IMR-90 (cell line): Measurements from ENCODE around the gene ATPAF2. TPM values are rescaled to one million over a fixed set of nuclear protein-coding genes. Genes with fewer than 3 reads are reported as not detected.

Experiments
- ATAC-seq: fragments of 200-7000 bp; cut with Tn5 transposase; 2 replicates; pipeline ENCODE4 v1.9.1; 2020; ENCODE audit warnings: low read depth, mild to moderate bottlenecking, moderate library complexity
- BruUV-seq: library from RNA; stranded (reverse); fragments of 400-500 nt; replicated peaks from 2 replicates; lab custom pipeline; 2021; lab: Mats Ljungman, UMichigan
- CTCF ChIA-PET: fragments of 300-600 bp; formaldehyde crosslinking; extraction: SDS; loops from one replicate; lab custom pipeline; 2021; ENCODE audit warnings: antibody characterized with exemption; lab: Yijun Ruan, JAX
- POLR2A ChIA-PET: fragments of 300-600 bp; sonication (Branson Sonifier 250); formaldehyde crosslinking; loops from one replicate; lab custom pipeline; 2022; ENCODE audit warnings: antibody characterized with exemption; ENCODE audit not compliant: unreplicated experiment; lab: Charles Lee
- DNase-seq: peaks from one replicate; pipeline ENCODE4 v3.0.0; 2013
- H2AFZ ChIP-seq: replicated peaks from 2 replicates; pipeline ENCODE3; 2013; ENCODE audit warnings: low read length, mild to moderate bottlenecking; ENCODE audit not compliant: poor library complexity
- H2AK5ac ChIP-seq: 2 replicates; pipeline ENCODE4 v1.6.1; 2013; ENCODE audit warnings: low read depth, low read length, inconsistent platforms
- H2AK9ac ChIP-seq: replicated peaks from 2 replicates; pipeline ENCODE3; 2013; ENCODE audit warnings: mild to moderate bottlenecking, low read depth, low read length, moderate library complexity; ENCODE audit not compliant: poor library complexity
- H2BK120ac ChIP-seq: 2 replicates; pipeline ENCODE4 v1.6.1; 2013; ENCODE audit warnings: low read depth, low read length, inconsistent platforms
- H2BK15ac ChIP-seq: 3 replicates; pipeline ENCODE4 v1.6.1; 2013; ENCODE audit warnings: low read depth, low read length, inconsistent platforms
- H2BK20ac ChIP-seq: 2 replicates; pipeline ENCODE4 v1.6.1; 2013; ENCODE audit warnings: low read depth, mild to moderate bottlenecking, inconsistent platforms, low read length, moderate library complexity
- H2BK5ac ChIP-seq: 2 replicates; pipeline ENCODE4 v1.6.1; 2013; ENCODE audit warnings: mild to moderate bottlenecking, low read depth, low read length, inconsistent platforms; ENCODE audit not compliant: poor library complexity, severe bottlenecking
- H3K14ac ChIP-seq: replicated peaks from 2 replicates; pipeline ENCODE4 v1.6.1; 2013; ENCODE audit warnings: low read depth, low read length, inconsistent platforms
- H3K18ac ChIP-seq: 2 replicates; pipeline ENCODE4 v1.6.1; 2013; ENCODE audit warnings: low read depth, low read length, control low read depth
- H3K23ac ChIP-seq: 2 replicates; pipeline ENCODE4 v1.6.1; 2013; ENCODE audit warnings: low read depth, low read length, inconsistent platforms
- H3K27ac ChIP-seq: 2 replicates; pipeline ENCODE4 v1.5.1; 2013; ENCODE audit warnings: mild to moderate bottlenecking, control low read depth, low read length; ENCODE audit not compliant: insufficient read depth
- H3K27me3 ChIP-seq: 2 replicates; pipeline ENCODE4 v1.6.1; 2013; ENCODE audit warnings: low read length; ENCODE audit not compliant: control insufficient read depth, insufficient read depth
- H3K36me3 ChIP-seq: 2 replicates; pipeline ENCODE4 v1.6.1; 2013; ENCODE audit warnings: low read length, mixed read lengths; ENCODE audit not compliant: control insufficient read depth, insufficient read depth
- H3K4ac ChIP-seq: 2 replicates; pipeline ENCODE4 v1.6.1; 2013; ENCODE audit warnings: low read depth, low read length, inconsistent platforms
- H3K4me1 ChIP-seq: 2 replicates; pipeline ENCODE4 v1.6.1; 2013; ENCODE audit warnings: low read length, mixed read lengths; ENCODE audit not compliant: control insufficient read depth, insufficient read depth
- H3K4me2 ChIP-seq: 2 replicates; pipeline ENCODE4 v1.6.1; 2013; ENCODE audit warnings: low read depth, mild to moderate bottlenecking, control low read depth, low read length, moderate library complexity
- H3K4me3 ChIP-seq: 2 replicates; pipeline ENCODE4 v1.5.1; 2013; ENCODE audit warnings: low read depth, mild to moderate bottlenecking, control low read depth, low read length, moderate library complexity; ENCODE audit not compliant: insufficient read depth
- H3K56ac ChIP-seq: 2 replicates; pipeline ENCODE4 v1.6.1; 2013; ENCODE audit warnings: low read length, inconsistent platforms; ENCODE audit not compliant: insufficient read depth; ENCODE audit errors: extremely low read depth
- H3K79me1 ChIP-seq, 2 experiments: 2 replicates each; pipeline ENCODE4 v1.6.1; 2013; ENCODE audit warnings: low read length in 2 of 2, inconsistent platforms in 1 of 2, low read depth in 1 of 2
- H3K9ac ChIP-seq: 2 replicates; pipeline ENCODE4 v1.6.1; 2013; ENCODE audit warnings: low read depth, low read length, control low read depth
- H3K9me1 ChIP-seq: 2 replicates; pipeline ENCODE4 v1.6.1; 2013; ENCODE audit warnings: low read length, inconsistent platforms; ENCODE audit not compliant: insufficient read depth
- H3K9me3 ChIP-seq: 2 replicates; pipeline ENCODE4 v1.6.1; 2013; ENCODE audit warnings: low read length; ENCODE audit not compliant: control insufficient read depth, insufficient read depth
- H4K20me1 ChIP-seq: 2 replicates; pipeline ENCODE4 v1.6.1; 2013; ENCODE audit warnings: low read length, inconsistent platforms; ENCODE audit not compliant: insufficient read depth
- H4K5ac ChIP-seq: 2 replicates; pipeline ENCODE4 v1.6.1; 2013; ENCODE audit warnings: mild to moderate bottlenecking, low read depth, low read length, control low read depth
- H4K8ac ChIP-seq, 2 experiments: 2 replicates each; pipeline ENCODE4 v1.6.1; 2013; ENCODE audit warnings: low read depth in 2 of 2, low read length in 2 of 2, control low read depth in 1 of 2, inconsistent platforms in 1 of 2
- H4K91ac ChIP-seq: 2 replicates; pipeline ENCODE4 v1.6.1; 2013; ENCODE audit warnings: low read depth, low read length, inconsistent platforms; ENCODE audit not compliant: insufficient read depth
- BHLHE40 ChIP-seq: fragments of 150-350 bp; IDR thresholded peaks from 2 replicates; pipeline ENCODE4 v1.6.1; 2016; ENCODE audit warnings: mild to moderate bottlenecking, low read depth, low read length
- FOS ChIP-seq: fragments of 150-350 bp; IDR thresholded peaks from 2 replicates; pipeline ENCODE4 v1.6.1; 2016; ENCODE audit warnings: low read depth, low read length
- MAFK ChIP-seq: IDR thresholded peaks from 2 replicates; pipeline ENCODE4 v1.6.1; 2012; ENCODE audit warnings: low read depth, low read length, improper control_type of control experiment
- MAZ ChIP-seq: IDR thresholded peaks from 2 replicates; pipeline ENCODE4 v1.6.1; 2012; ENCODE audit warnings: low read depth, mild to moderate bottlenecking, low read length, improper control_type of control experiment, moderate library complexity, borderline replicate concordance
- NFE2L2 ChIP-seq: fragments of 150-350 bp; IDR thresholded peaks from 2 replicates; pipeline ENCODE4 v1.6.1; 2016; ENCODE audit warnings: low read depth, mild to moderate bottlenecking, low read length
- POLR2A ChIP-seq: IDR thresholded peaks from 2 replicates; pipeline ENCODE4 v1.6.1; 2012; ENCODE audit warnings: mild to moderate bottlenecking, low read depth, low read length
- RFX5 ChIP-seq: IDR thresholded peaks from 2 replicates; pipeline ENCODE4 v1.8.0; 2012; ENCODE audit warnings: low read depth, mild to moderate bottlenecking, low read length, moderate library complexity
- SMC3 ChIP-seq: fragments of 150-350 bp; IDR thresholded peaks from 2 replicates; pipeline ENCODE4 v1.6.1; 2016; ENCODE audit warnings: low read depth, mild to moderate bottlenecking, antibody characterized with exemption, low read length, moderate library complexity
- WGBS, 2 experiments: methylation state at CpG; one replicate each; pipeline versions ENCODE4 v1.1.5 to v1.1.7; 2013; ENCODE audit warnings: missing lambda C conversion rate in 2 of 2; ENCODE audit not compliant: insufficient read length in 1 of 2; ENCODE audit errors: extremely low coverage in 2 of 2; 5-methylcytosine and 5-hydroxymethylcytosine counted together
- dilution Hi-C: fragments of 300-500 bp; cut with HindIII; formaldehyde crosslinking; loops from one replicate; pipeline ENCODE4 v1.14.3; 2018; ENCODE audit warnings: low sequenced_read_pairs; ENCODE audit not compliant: unreplicated experiment
- in situ Hi-C: fragments of 300-500 bp; cut with MboI; formaldehyde crosslinking; loops from 3 replicates; pipeline ENCODE4 v1.14.3; 2019; ENCODE audit warnings: low sequenced_read_pairs, inconsistent platforms, mixed read lengths
- intact Hi-C: fragments of 100-400 bp; cut with micrococcal nuclease; formaldehyde crosslinking; loops from 2 replicates; pipeline ENCODE4 v1.10.0; 2022
- polyA plus RNA-seq, 3 experiments: library from polyadenylated mRNA; depleted of rRNA; stranded (reverse); fragments of >200 nt; gene quantifications; 2 replicates each; pipeline ENCODE4 v1.2.3, GENCODE V29; 2012; ENCODE audit warnings: low replicate concordance in 1 of 3
- total RNA-seq: library from RNA; depleted of rRNA; stranded (reverse); fragments of >200 nt; gene quantifications from 2 replicates; pipeline ENCODE4 v1.2.3, GENCODE V29; 2012

The ATPAF2 gene
- total and polyA plus RNA-seq, 2 of the 4 experiments (the other 2 are of a cell fraction), result 19.5 to 27.6 TPM

GRCh38 chr17:17983376-17983775 lies 55.6 kb downstream of the ATPAF2 start:
- DNase-seq (no peak), ATAC-seq (no peak)
- Histone ChIP-seq H4K8ac (no peak overlapping the region), H3K9ac (no peak overlapping the region), H2BK20ac (no peak overlapping the region), H3K4me3 (no peak overlapping the region), H3K27ac (no peak overlapping the region), H3K4me1 (peaks cover 2% of the 10 kb centered on the region; the same call in 1 of the 2 replicates), H4K91ac (no peak overlapping the region), H3K18ac (no peak overlapping the region), H3K27me3 (no peaks in the 10 kb centered on the region; the same call in 1 of the 2 replicates), H3K4me2 (no peak overlapping the region), H3K23ac (no peak overlapping the region), H2BK5ac (no peak overlapping the region), H3K79me1 (no peaks in the 10 kb centered on the region), H3K14ac (no peak overlapping the region), H3K56ac (no peak overlapping the region), H3K9me3 (no peaks in the 10 kb centered on the region), H3K9me1 (no peaks in the 10 kb centered on the region), H2BK15ac (no peak overlapping the region), H4K20me1 (no peaks in the 10 kb centered on the region), H3K4ac (no peak overlapping the region), H2AK9ac (peak overlapping the region; percentile 4), H2AFZ (peak overlapping the region; percentile 37), H2AK5ac (no peak overlapping the region), H2BK120ac (no peak overlapping the region), H4K5ac (no peak overlapping the region), H3K36me3 (no peaks in the 10 kb centered on the region)
- in situ Hi-C loops (no loop called here), dilution Hi-C loops (no loop called here), intact Hi-C loops (no loop called here)
- 91% methylated on average over 6 of the region's 6 CpGs; no CpG with 5 or more reads in 1 of the 2 experiments for WGBS, 2 experiments
- CTCF ChIA-PET, result no interaction called here
- no peak for TF ChIP-seq MAFK
- no peak for TF ChIP-seq NFE2L2
- no peak for TF ChIP-seq BHLHE40
- no peak for TF ChIP-seq SMC3
- no peak for TF ChIP-seq FOS
- TF ChIP-seq POLR2A, result no peak
- TF ChIP-seq MAZ, result no peak
- TF ChIP-seq RFX5, result no peak
- no TSS peak for BruUV-seq
- POLR2A ChIA-PET, result no interaction called here
